Ishikawa (cell line): ENCODE results near the gene AIF1.

Source experiments
- CEBPB ChIP-seq: IDR thresholded peaks from 2 replicates; pipeline ENCODE4 v1.6.1; 2012
- CREB1 ChIP-seq: IDR thresholded peaks from 2 replicates; pipeline ENCODE4 v1.6.1; 2012; ENCODE audit warnings: low read depth
- EGR1 ChIP-seq: IDR thresholded peaks from 2 replicates; pipeline ENCODE4 v1.6.1; 2012
- EP300 ChIP-seq: IDR thresholded peaks from 2 replicates; pipeline ENCODE4 v1.6.1; 2012; ENCODE audit warnings: borderline replicate concordance
- FOXM1 ChIP-seq: IDR thresholded peaks from 2 replicates; pipeline ENCODE4 v1.6.1; 2012; ENCODE audit warnings: low read depth, borderline replicate concordance
- MAX ChIP-seq: IDR thresholded peaks from 2 replicates; pipeline ENCODE4 v1.6.1; 2012
- NFIC ChIP-seq: IDR thresholded peaks from 2 replicates; pipeline ENCODE4 v1.6.1; 2012
- RAD21 ChIP-seq: IDR thresholded peaks from 2 replicates; pipeline ENCODE4 v1.6.1; 2012; ENCODE audit warnings: low read depth
- REST ChIP-seq: IDR thresholded peaks from 2 replicates; pipeline ENCODE4 v1.6.1; 2012; ENCODE audit warnings: low read depth, mild to moderate bottlenecking
- TAF1 ChIP-seq: IDR thresholded peaks from 2 replicates; pipeline ENCODE4 v1.6.1; 2012; ENCODE audit warnings: low read depth, mild to moderate bottlenecking
- TCF12 ChIP-seq: IDR thresholded peaks from 2 replicates; pipeline ENCODE4 v1.6.1; 2012; ENCODE audit warnings: low read depth
- TEAD4 ChIP-seq: IDR thresholded peaks from 2 replicates; pipeline ENCODE4 v1.6.1; 2012
- YY1 ChIP-seq: IDR thresholded peaks from 2 replicates; pipeline ENCODE4 v1.6.1; 2012; ENCODE audit warnings: low read depth

DNA sequence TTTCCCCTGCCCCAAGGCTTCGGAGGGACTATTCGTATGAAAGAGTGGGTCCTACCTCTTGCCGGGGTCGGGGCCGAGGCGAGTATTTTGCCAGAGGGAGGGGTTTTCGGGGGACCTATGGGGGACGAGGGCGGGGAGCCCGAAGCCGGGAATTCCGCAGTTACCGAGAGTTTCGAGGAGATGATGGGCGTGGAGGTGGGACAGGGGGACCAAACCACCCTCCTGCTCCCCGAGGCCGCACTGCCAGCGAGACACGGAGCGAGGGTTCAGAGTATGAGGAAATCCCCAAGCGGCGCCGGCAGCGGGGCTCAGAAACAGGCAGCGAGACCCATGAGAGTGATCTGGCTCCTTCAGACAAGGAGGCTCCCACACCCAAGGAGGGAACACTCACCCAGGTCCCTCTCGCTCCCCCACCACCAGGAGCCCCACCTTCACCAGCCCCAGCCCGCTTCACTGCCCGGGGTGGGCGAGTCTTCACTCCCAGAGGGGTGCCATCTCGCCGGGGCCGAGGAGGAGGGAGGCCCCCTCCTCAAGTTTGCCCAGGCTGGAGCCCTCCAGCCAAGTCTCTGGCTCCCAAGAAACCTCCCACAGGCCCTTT lies 16.7 kb downstream of the AIF1 start:
- TF ChIP-seq RAD21: no peak
- no peak for TF ChIP-seq REST
- TF ChIP-seq TEAD4: no peak
- no peak for TF ChIP-seq YY1
- no peak for TF ChIP-seq TAF1
- TF ChIP-seq EP300: no peak
- TF ChIP-seq MAX: no peak
- TF ChIP-seq CEBPB: no peak
- TF ChIP-seq EGR1: no peak
- no peak for TF ChIP-seq CREB1
- no peak for TF ChIP-seq TCF12
- TF ChIP-seq FOXM1: no peak
- no peak for TF ChIP-seq NFIC
